ENCODE data around the gene KLHDC8B.

The KLHDC8B gene

GRCh38 chr3:49171119-49171774, at the start of gene KLHDC8B:
Gene KLHDC8B, plus strand, starts transcription at chr3:49171598. Its CDS starts 1,172 bp downstream, at chr3:49172770.
- peak; percentile 60 to 85 for DNase-seq (ENCODE audit: low read depth in 2 of 2)

- DNase-seq (ENCODE audit: low read depth in 2 of 2) = no peak
These were observed 49.4 kb upstream of the KLHDC8B start for GRCh38 chr3:49122022-49122421.

DNA sequence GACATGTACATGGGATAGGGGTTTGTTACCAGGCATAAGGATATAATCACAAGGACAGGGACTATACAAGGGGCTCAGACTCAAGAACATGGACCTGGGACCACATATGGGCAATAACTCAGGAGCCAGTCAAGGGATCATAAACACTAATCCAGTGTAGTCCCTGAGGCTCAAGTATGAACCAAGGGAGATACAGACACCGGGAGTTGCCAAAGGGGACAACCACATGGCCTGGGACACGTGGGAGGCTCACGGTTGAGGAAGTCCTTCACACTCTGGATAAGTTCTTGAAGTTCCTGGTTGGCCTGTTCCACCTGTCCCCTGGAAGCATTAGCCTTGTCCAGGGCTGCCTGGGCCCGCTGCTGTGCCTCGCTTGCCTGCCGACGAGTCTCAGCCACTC, 48.9 kb upstream of the KLHDC8B start:
- DNase-seq (ENCODE audit: low read depth in 2 of 2) = no peak

GRCh38 chr3:49122886-49123545, 48.4 kb upstream of the KLHDC8B start:
- no peak for DNase-seq (ENCODE audit: low read depth in 2 of 2)

GRCh38 chr3:49123687-49124086, 47.7 kb upstream of the KLHDC8B start:
- DNase-seq (ENCODE audit: low read depth in 2 of 2) = no peak

DNA sequence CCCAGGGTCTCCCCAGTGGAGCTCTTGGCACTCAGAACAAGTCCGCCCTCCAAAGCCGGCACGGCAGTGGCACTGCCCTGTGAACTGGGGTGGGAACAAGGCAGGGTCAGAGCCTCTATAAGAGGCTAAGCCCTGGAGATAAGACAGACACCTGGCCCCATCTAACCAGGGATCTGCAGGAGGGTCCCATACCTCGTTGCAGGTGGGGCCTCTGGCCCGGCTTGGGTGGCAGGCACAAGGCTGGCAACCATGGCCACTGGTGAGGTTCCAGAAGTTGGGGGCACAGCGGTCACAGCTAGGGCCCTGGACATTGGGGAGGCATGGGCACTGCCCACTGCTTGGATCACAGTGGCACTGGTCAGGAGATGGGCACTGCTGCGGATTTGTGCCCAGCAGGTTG, 47.2 kb upstream of the KLHDC8B start:
- DNase-seq (ENCODE audit: low read depth in 2 of 2) = no peak

GRCh38 chr3:49124991-49125670, 46.3 kb upstream of the KLHDC8B start:
- no peak for DNase-seq (ENCODE audit: low read depth in 2 of 2)

- DNase-seq (ENCODE audit: low read depth in 2 of 2) = no peak
These were observed 40.4 kb upstream of the KLHDC8B start for GRCh38 chr3:49131040-49131439.

GRCh38 chr3:49131576-49131975, 39.8 kb upstream of the KLHDC8B start:
- DNase-seq (ENCODE audit: low read depth in 2 of 2) = no peak

DNA sequence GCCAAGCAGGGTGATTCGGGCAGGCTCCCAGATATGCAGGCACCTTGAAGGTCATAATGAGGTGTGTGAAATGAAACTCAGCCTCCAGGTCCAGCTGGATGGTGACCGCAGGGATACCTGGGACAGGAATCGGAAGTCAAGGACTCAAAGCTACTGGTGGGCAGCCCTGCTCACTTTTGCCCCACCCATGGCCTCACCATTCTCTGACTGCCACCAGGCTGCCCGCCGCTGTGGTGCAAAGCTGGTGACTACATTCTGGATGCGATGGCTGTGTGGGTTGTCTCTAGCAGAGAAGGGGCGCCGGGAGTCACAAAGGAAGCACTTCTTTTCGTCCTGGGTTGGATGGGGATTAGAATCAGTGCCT, 39.3 kb upstream of the KLHDC8B start:
- no peak for DNase-seq (ENCODE audit: low read depth in 2 of 2)

GRCh38 chr3:49132437-49133225, 38.8 kb upstream of the KLHDC8B start, which contains the start of gene LAMB2:
Gene LAMB2, minus strand, starts transcription at chr3:49133050. Its CDS starts 183 bp downstream, at chr3:49132867.
- DNase-seq (ENCODE audit: low read depth in 2 of 2) = no peak

DNA sequence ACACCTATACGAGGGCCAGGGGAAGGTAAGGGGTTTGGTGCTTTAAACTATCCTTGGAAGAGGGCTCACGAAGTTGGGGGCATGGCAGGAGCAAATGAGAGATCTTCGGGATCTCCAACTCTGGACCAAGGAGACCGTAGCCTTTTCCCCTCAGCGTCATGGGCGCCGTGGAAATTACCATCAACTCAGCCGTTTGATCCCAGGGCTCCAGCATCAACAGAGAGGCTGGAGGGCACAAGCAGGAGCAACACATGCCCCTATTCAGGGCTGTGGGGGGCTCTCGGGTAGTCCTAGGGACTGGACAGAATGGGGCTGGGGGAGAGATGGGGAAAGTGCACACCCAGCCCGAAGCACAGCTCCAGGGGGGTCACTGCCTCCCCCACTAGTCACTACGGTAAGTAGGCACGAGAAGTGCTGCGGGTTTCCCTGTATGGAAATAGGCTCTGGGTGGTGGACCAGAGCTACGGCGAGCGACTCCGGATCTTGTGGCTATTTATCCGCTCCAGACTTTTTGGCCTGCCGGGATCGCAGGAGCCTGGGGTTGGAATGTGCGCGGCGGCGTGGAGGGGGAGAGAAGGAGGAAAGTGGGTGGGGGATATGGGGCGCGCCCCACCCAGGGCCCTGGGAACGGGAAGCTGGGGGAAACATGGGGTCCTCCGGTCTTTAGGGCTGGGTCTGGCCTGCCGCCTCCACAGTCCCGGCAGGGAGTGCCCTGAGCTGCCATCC, 38.0 kb upstream of the KLHDC8B start:
- DNase-seq (ENCODE audit: low read depth in 2 of 2) = no peak

DNA sequence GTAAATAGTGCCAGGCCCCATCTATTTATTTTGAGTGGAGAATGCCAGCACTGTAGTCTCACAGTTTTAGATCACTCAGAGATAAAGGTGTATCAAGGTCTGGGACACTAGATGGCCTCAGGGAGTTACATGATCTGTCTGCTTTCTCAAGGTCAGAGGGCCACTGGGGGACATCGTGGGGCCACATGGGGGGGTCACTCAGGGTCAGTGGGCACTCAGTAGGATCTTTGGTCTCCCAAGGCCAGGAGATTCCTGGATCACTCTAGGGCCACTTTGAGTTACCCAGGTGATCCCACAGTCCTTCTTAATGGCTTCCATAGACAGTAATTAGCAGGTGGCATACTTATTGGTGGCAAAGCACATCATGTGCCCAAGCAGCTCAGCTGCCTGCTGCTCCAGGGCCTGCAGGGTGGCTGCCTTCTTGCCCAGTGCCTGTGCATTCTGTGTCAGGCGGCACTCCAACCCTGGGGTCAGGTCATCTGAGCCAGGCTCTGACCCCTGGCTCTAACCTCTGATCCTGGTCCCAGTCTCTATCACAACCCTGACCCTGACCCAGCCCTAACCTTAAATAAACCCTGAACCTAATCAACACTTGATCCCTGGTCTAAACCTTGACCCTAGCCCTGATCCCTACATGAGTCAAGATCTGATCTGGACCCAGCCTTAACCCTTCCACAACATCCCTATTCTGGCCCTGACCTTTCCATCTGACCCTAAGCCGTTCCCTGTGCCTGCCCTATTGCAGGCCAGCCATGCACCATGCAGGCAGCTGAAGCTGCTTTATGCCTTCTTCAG, 36.7 kb upstream of the KLHDC8B start:
- no peak for DNase-seq (ENCODE audit: low read depth in 2 of 2)

DNA sequence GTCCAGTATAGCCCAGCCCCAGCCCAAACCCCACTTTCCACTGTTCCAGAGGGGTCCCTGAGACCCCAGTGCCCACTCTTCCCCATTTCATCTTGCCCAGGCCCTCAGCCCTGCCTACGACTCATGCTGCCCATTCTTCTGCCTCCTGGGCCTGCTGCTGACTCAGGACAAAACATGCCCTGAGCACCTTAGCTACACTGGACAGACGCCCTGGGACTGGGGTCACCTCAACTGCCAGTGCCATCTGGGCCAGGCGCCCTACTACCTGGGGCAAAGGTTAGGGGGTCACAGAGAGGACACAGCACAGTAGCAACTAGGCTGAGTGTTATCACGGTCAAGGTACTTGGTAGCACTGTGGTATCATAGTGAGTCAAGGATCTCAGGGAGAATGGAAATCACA, 35.9 kb upstream of the KLHDC8B start:
- no peak for DNase-seq (ENCODE audit: low read depth in 2 of 2)

- DNase-seq (ENCODE audit: low read depth in 2 of 2) = no peak
These were observed 31.3 kb upstream of the KLHDC8B start for GRCh38 chr3:49140080-49140479.

DNA sequence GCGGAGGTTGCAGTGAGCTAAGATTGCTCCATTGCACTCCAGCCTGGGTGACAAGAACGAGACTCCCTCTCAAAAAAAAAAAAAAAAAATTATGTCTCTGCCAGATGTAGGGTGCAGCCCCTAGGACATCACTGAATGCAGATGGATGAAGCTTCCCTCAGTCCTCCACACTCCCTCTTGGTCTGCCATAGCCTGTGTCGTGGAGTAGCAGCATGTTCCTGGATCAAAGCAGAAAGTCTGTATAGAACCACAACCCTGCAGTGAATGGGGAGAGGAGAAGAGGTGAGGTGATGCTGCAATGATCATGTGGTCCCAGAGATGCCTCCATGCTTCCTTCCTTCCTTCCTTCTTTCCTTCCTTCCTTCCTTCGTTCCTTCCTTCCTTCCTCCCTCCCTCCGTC, 23.2 kb upstream of the KLHDC8B start:
- DNase-seq (ENCODE audit: low read depth in 2 of 2) = no peak

DNA sequence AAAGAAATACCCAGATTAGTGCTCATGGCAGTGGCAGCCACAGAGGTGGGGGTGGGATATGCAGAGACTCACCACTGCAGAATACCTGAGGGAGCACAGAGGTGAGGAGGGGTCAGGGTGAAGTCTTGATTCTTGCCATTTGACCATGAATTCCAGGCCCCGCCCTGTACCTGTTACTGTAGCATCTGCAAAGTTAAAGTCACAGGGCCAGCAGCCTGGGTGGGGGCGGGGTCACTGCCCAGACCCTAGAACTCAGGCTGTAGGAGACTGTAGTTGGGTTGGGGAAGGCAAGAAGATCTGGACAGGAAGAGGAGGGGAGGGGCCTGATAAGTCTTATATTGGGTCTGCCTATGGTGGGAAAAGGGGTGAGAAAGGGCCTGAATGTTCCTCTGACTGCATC, 19.8 kb upstream of the KLHDC8B start:
- DNase-seq (ENCODE audit: low read depth in 2 of 2) = no peak

- no peak for DNase-seq (ENCODE audit: low read depth in 2 of 2)
These were observed 18.0 kb upstream of the KLHDC8B start for GRCh38 chr3:49153349-49153912.

DNA sequence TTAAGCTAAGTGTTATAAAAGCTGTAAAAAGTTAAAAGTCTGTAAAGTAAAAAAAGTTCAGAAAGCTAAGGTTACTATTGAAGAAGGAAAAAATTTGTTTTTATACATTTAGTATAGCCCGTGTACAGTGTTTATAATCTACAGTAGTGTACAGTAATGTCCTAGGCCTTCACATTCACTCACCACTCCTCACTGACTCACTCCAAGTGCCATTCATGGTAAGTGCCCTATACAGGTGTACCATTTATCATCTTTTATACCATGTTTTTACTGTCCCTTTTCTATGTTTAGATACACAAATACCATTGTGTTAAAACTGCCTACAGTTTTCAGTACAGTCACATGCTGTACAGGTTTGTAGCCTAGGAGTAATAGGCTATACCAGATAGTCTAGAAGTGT, 14.1 kb upstream of the KLHDC8B start:
- no peak for DNase-seq (ENCODE audit: low read depth in 2 of 2)

DNA sequence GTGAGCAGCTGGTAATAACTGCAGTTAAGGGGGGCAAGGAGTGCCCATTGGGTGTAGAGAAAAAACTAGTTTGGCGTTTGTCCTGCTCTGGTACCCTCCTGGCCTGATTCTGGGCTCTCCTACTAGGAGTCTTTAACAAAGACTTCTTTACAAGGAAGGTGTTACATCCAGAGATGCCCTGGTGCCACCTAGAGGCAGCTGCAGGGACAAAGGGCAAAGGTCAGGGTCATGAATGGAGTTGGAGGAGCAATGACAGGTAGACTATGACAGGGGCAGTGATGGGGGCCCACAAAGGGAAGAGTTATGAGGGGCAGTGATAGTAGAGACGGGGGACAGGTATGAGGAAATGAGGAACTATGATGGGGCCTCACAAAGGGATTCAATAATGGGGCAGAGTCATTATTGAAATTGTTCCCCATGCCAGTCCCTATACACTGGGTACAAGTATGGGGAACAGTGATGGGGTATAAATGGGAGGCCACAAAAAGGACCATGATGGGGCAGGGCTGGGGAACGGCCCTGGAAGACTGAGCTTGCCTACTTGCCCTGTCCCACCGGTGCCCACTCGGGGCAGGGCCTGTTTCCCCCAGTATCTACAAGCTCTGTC, 13.2 kb upstream of the KLHDC8B start:
- peak in 1 of 2 experiments; percentile 48 for DNase-seq (ENCODE audit: low read depth in 2 of 2)

All from stimulated activated CD4-positive, alpha-beta T cell treated with anti-CD3 and anti-CD28 coated beads, Interleukin-12 subunit alpha, Interleukin-12 subunit beta, amount 100 ng/mL, for 24 hours (primary cell).